ENCODE measurements around the gene MPDZ. TPM values are rescaled to one million over a fixed set of nuclear protein-coding genes. Genes with fewer than 3 reads are reported as not detected.

Gene MPDZ
- total and polyA plus RNA-seq, 2 of the 4 experiments (the other 2 are of a cell fraction), result 18.8 to 39.3 TPM

DNA sequence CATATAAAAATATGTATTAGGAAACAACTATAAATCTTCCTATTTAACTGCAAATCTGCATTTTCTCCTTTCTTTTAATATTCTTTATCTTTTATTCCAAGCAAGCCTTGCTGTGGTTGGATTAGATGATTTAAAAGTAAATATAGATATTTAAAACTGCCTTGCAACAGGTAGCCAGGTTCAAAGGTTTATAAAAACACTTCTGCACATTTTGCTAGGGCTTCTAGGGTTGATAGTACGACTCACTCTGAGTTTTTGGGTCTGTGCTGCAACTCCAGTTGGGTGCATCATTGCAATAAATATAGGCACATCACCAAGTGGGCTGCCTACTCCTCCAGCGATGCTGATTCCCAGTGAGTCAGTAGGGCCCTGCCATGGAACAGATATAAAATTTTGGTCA, 167.7 kb downstream of the MPDZ start:
- ATAC-seq (ENCODE audit: low read depth), result no peak

More for the DNA sequence above, 167.7 kb downstream of the MPDZ start:
- no peak overlapping the region for H3K27ac ChIP-seq (ENCODE audit: insufficient read depth, low read length)
- no CpG with 5 or more reads among the region's 2 CpGs for WGBS, 2 experiments (ENCODE audit: extremely low coverage in 2 of 2, insufficient read length in 1 of 2)
- no TSS peak for BruUV-seq (replicated peaks)
- no peaks in the 10 kb centered on the region for H3K79me1 ChIP-seq (ENCODE audit: low read depth in 1 of 2, low read length in 2 of 2)
- intact Hi-C loops (cut with micrococcal nuclease) (no loop called here), in situ Hi-C loops (cut with MboI; ENCODE audit: low sequenced_read_pairs) (no loop called here), dilution Hi-C loops (cut with HindIII; ENCODE audit: low sequenced_read_pairs, unreplicated experiment) (no loop called here)
- POLR2A ChIA-PET (ENCODE audit: unreplicated experiment), result interaction anchor here (0.5 kb wide), 1 partner anchor 227 kb away, joined by 3 read pairs; no protein-coding TSS in a partner anchor
- H4K91ac ChIP-seq (ENCODE audit: insufficient read depth, low read depth, low read length), result no peak overlapping the region
- no peak overlapping the region for H3K4me3 ChIP-seq (ENCODE audit: insufficient read depth, low read depth, low read length)
- no peak overlapping the region for H3K18ac ChIP-seq (ENCODE audit: low read depth, low read length)
- no peak overlapping the region for H2BK5ac ChIP-seq (ENCODE audit: low read depth, low read length, poor library complexity, severe bottlenecking)
- H2AK5ac ChIP-seq (ENCODE audit: low read depth, low read length), result no peak overlapping the region
- peaks cover 3% of the 10 kb centered on the region; the same call in 1 of the 2 replicates for H3K4me1 ChIP-seq (ENCODE audit: control insufficient read depth, insufficient read depth, low read length)
- H3K27me3 ChIP-seq (ENCODE audit: control insufficient read depth, insufficient read depth, low read length), result no peaks in the 10 kb centered on the region
- DNase-seq, result no peak
- no peak overlapping the region for H3K23ac ChIP-seq (ENCODE audit: low read depth, low read length)
- H3K9me3 ChIP-seq (ENCODE audit: control insufficient read depth, insufficient read depth, low read length), result no peaks in the 10 kb centered on the region
- no peak overlapping the region for H3K4me2 ChIP-seq (ENCODE audit: low read depth, low read length)
- peaks cover 13% of the 10 kb centered on the region for H3K36me3 ChIP-seq (ENCODE audit: control insufficient read depth, insufficient read depth, low read length)
- no peak overlapping the region for H4K5ac ChIP-seq (ENCODE audit: low read depth, low read length)
- TF ChIP-seq BHLHE40 (IDR thresholded peaks at IDR 0.05; ENCODE audit: low read depth, low read length) (no peak), CHD1 (IDR thresholded peaks at IDR 0.05; ENCODE audit: low read depth, low read length) (no peak), RCOR1 (IDR thresholded peaks at IDR 0.05; ENCODE audit: insufficient replicate concordance, low read length) (no peak), POLR2A (IDR thresholded peaks at IDR 0.05; ENCODE audit: low read depth, low read length) (no peak), SMC3 (IDR thresholded peaks at IDR 0.05; ENCODE audit: low read depth, low read length) (no peak), MXI1 (IDR thresholded peaks at IDR 0.05; ENCODE audit: borderline replicate concordance, low read depth, low read length) (no peak), MAZ (IDR thresholded peaks at IDR 0.05; ENCODE audit: borderline replicate concordance, low read depth, low read length) (no peak), MAFK (IDR thresholded peaks at IDR 0.05; ENCODE audit: low read depth, low read length) (no peak), RAD21 (IDR thresholded peaks at IDR 0.05; ENCODE audit: low read length) (no peak)
- TF ChIP-seq, protein P1, sequence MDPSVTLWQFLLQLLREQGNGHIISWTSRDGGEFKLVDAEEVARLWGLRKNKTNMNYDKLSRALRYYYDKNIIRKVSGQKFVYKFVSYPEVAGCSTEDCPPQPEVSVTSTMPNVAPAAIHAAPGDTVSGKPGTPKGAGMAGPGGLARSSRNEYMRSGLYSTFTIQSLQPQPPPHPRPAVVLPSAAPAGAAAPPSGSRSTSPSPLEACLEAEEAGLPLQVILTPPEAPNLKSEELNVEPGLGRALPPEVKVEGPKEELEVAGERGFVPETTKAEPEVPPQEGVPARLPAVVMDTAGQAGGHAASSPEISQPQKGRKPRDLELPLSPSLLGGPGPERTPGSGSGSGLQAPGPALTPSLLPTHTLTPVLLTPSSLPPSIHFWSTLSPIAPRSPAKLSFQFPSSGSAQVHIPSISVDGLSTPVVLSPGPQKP (IDR thresholded peaks at IDR 0.05; ENCODE audit: borderline replicate concordance, low read depth, low read length), result no peak
- peaks cover 3% of the 10 kb centered on the region for H3K9me1 ChIP-seq (ENCODE audit: insufficient read depth, low read length)
- no peak overlapping the region for H2AK9ac ChIP-seq (replicated peaks; ENCODE audit: low read depth, low read length, poor library complexity)
- H2BK20ac ChIP-seq (ENCODE audit: low read depth, low read length), result no peak overlapping the region
- H2BK15ac ChIP-seq (ENCODE audit: low read depth, low read length), result no peak overlapping the region
- H2AFZ ChIP-seq (replicated peaks; ENCODE audit: low read length, poor library complexity), result no peak overlapping the region
- no peak overlapping the region for H2BK120ac ChIP-seq (ENCODE audit: low read depth, low read length)
- no peak overlapping the region for H3K14ac ChIP-seq (replicated peaks; ENCODE audit: low read depth, low read length)
- no peak overlapping the region for H4K8ac ChIP-seq (ENCODE audit: low read depth in 2 of 2, low read length in 2 of 2)
- CTCF ChIA-PET, result no interaction called here
- no peak overlapping the region for H3K4ac ChIP-seq (ENCODE audit: low read depth, low read length)
- H3K9ac ChIP-seq (ENCODE audit: low read depth, low read length), result no peak overlapping the region
- H4K20me1 ChIP-seq (ENCODE audit: insufficient read depth, low read length), result no peaks in the 10 kb centered on the region
- H3K56ac ChIP-seq (ENCODE audit: extremely low read depth, insufficient read depth, low read length), result no peak overlapping the region
